ENCODE data around the gene SLC26A8.
"Not testable (repeated sequence)": the region's sequence is repeated elsewhere in the genome, so short reads cannot be mapped to it uniquely, and the experiment has no call there.

Gene SLC26A8

GRCh38 chr6:35916056-35916455 lies 108.4 kb downstream of the SLC26A8 start:
- no peak for DNase-seq (ENCODE audit: low read depth in 2 of 2)

- DNase-seq (ENCODE audit: low read depth in 2 of 2): no peak
These were observed 109.9 kb downstream of the SLC26A8 start for GRCh38 chr6:35914536-35914935.

GRCh38 chr6:35911871-35912653 lies 112.4 kb downstream of the SLC26A8 start:
- no peak for DNase-seq (ENCODE audit: low read depth in 2 of 2)

GRCh38 chr6:35909571-35909970 lies 114.9 kb downstream of the SLC26A8 start:
- not testable (repeated sequence) for DNase-seq (ENCODE audit: low read depth in 2 of 2)

GRCh38 chr6:35908753-35909401 lies 115.6 kb downstream of the SLC26A8 start:
- not testable (repeated sequence) for DNase-seq (ENCODE audit: low read depth in 2 of 2)

GRCh38 chr6:35907750-35908149 lies 116.7 kb downstream of the SLC26A8 start:
- no peak for DNase-seq (ENCODE audit: low read depth in 2 of 2)

GRCh38 chr6:35906499-35906846 lies 118.0 kb downstream of the SLC26A8 start:
- no peak for DNase-seq (ENCODE audit: low read depth in 2 of 2)

GRCh38 chr6:35905841-35906498 lies 118.5 kb downstream of the SLC26A8 start:
- no peak for DNase-seq (ENCODE audit: low read depth in 2 of 2)

GRCh38 chr6:35905141-35905785 lies 119.2 kb downstream of the SLC26A8 start:
- DNase-seq (ENCODE audit: low read depth in 2 of 2): no peak

GRCh38 chr6:35903679-35904078 lies 120.8 kb downstream of the SLC26A8 start:
- DNase-seq (ENCODE audit: low read depth in 2 of 2): no peak

GRCh38 chr6:35900448-35900847 lies 124.0 kb downstream of the SLC26A8 start:
- no peak for DNase-seq (ENCODE audit: low read depth in 2 of 2)

- DNase-seq (ENCODE audit: low read depth in 2 of 2): no peak
These were observed 126.4 kb downstream of the SLC26A8 start for GRCh38 chr6:35898003-35898402.

GRCh38 chr6:35897486-35897885 lies 127.0 kb downstream of the SLC26A8 start:
- no peak for DNase-seq (ENCODE audit: low read depth in 2 of 2)

- DNase-seq (ENCODE audit: low read depth in 2 of 2): no peak
These were observed 127.4 kb downstream of the SLC26A8 start for GRCh38 chr6:35897036-35897435.

GRCh38 chr6:35896228-35896627 lies 128.2 kb downstream of the SLC26A8 start:
- DNase-seq (ENCODE audit: low read depth in 2 of 2): no peak

GRCh38 chr6:35895560-35895959 lies 128.9 kb downstream of the SLC26A8 start:
- DNase-seq (ENCODE audit: low read depth in 2 of 2): no peak

- no peak for DNase-seq (ENCODE audit: low read depth in 2 of 2)
These were observed 129.7 kb downstream of the SLC26A8 start for GRCh38 chr6:35894776-35895175.
